Measurements from ENCODE around the gene RNF38.
"Not testable (repeated sequence)": the region's sequence is repeated elsewhere in the genome, so short reads cannot be mapped to it uniquely, and the experiment has no call there.

RNF38 gene

DNA sequence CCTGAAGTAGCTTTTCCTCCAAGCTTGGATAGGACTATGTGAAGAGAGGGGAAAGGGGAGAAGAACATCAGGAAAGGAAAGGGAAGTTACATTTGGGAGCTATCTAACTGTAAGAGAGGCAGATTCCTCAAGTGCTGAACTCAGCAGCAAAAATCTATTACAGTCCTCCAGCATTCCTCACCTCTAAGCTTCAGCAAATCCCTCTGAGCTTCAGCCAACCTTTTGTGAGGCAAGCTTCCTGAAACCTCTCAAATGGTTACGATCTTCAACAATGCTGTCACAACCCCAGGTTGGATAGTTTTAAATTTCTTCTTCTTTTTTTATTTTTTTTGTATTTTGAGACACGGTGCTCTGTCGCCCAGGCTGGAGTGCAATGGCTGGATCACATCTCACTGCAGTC, 2.5 kb upstream of the RNF38 start:
- Histone ChIP-seq H3K9ac (ENCODE audit: low read length) (no peak overlapping the region), H3K36me3 (ENCODE audit: insufficient read depth, low read length) (no peaks in the 10 kb centered on the region), H3K27me3 (ENCODE audit: control insufficient read depth in 1 of 2, insufficient read depth in 2 of 2, low read length in 2 of 2) (no peaks in the 10 kb centered on the region), H3K9me3 (ENCODE audit: low read length) (no peaks in the 10 kb centered on the region), H3K4me3 (ENCODE audit: low read depth in 1 of 2, low read length in 2 of 2) (no peak overlapping the region), H3K4me1 (ENCODE audit: insufficient read depth, low read length) (peaks cover 21% of the 10 kb centered on the region), H3K27ac (ENCODE audit: low read depth, low read length) (no peak overlapping the region)

DNA sequence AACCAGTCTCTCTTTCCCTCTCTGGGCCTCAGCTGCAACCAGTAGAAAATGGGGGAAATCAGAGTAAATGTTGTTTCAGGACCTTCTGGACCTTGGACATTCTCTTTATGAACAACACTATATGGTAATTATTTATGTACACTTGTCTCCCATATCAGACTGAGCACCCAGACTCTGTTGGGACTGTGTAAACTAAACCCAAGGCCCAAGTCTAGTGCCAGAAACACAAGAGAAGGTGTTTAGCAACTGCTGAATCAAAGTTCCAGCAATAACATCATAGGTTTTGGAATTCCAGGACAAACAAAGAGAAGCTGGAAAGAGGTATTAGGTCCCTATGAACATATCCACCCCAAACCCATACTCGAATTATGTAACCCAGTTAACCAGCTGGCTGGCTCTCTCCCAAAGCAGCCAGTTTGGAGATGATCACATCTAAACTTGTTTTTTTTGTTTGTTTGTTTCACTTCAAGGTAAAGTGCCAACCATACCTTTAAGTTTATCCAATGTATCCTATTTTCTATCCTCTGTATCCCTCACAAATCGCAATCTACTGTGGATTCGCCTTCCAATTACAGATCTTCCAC, 1.9 kb upstream of the RNF38 start:
- Histone ChIP-seq H3K36me3 (ENCODE audit: insufficient read depth, low read length) (no peaks in the 10 kb centered on the region), H3K9ac (ENCODE audit: low read length) (no peak overlapping the region), H3K9me3 (ENCODE audit: low read length) (no peaks in the 10 kb centered on the region), H3K4me3 (ENCODE audit: low read depth in 1 of 2, low read length in 2 of 2) (peak overlapping the region in 1 of 2 donors; percentile 90), H3K4me1 (ENCODE audit: insufficient read depth, low read length) (peaks cover 21% of the 10 kb centered on the region), H3K27ac (ENCODE audit: low read depth, low read length) (no peak overlapping the region), H3K27me3 (ENCODE audit: control insufficient read depth in 1 of 2, insufficient read depth in 2 of 2, low read length in 2 of 2) (no peaks in the 10 kb centered on the region)

DNA sequence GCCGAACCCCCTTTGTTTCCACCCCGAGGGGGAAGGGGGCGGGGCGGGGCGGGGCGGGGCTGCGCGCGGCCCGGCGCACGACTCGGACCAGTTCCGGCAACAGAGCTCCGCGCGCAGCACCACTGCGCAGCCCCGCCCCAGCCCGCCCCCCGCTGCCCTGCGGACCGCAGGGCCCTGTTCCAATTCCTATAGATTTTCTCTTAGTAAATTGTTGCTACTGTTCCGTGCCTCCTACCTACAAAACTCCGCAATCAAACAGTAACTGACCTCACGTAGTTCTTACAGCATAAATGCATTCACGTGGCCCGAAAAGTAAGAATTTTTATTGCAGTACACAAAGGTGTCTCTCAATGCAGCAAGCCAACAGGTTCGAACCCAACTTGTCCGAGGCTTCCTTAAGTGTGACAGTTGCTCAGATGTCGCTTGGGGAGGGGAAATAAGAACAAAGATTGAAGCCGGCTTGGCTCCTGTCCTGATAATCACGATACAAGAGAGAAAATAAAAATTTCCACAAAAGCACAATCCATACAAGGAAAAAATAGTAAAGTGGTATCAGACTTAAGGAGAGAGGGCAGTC, 1.2 kb upstream of the RNF38 start:
- H3K27ac ChIP-seq (ENCODE audit: low read depth, low read length), result peak overlapping the region; percentile 91
- H3K9me3 ChIP-seq (ENCODE audit: low read length), result no peaks in the 10 kb centered on the region
- peak overlapping the region; percentile 78 to 90 for H3K4me3 ChIP-seq (ENCODE audit: low read depth in 1 of 2, low read length in 2 of 2)
- H3K9ac ChIP-seq (ENCODE audit: low read length), result peak overlapping the region; percentile 20
- H3K27me3 ChIP-seq (ENCODE audit: control insufficient read depth in 1 of 2, insufficient read depth in 2 of 2, low read length in 2 of 2), result no peaks in the 10 kb centered on the region
- no peaks in the 10 kb centered on the region for H3K36me3 ChIP-seq (ENCODE audit: insufficient read depth, low read length)
- peaks cover 21% of the 10 kb centered on the region for H3K4me1 ChIP-seq (ENCODE audit: insufficient read depth, low read length)

DNA sequence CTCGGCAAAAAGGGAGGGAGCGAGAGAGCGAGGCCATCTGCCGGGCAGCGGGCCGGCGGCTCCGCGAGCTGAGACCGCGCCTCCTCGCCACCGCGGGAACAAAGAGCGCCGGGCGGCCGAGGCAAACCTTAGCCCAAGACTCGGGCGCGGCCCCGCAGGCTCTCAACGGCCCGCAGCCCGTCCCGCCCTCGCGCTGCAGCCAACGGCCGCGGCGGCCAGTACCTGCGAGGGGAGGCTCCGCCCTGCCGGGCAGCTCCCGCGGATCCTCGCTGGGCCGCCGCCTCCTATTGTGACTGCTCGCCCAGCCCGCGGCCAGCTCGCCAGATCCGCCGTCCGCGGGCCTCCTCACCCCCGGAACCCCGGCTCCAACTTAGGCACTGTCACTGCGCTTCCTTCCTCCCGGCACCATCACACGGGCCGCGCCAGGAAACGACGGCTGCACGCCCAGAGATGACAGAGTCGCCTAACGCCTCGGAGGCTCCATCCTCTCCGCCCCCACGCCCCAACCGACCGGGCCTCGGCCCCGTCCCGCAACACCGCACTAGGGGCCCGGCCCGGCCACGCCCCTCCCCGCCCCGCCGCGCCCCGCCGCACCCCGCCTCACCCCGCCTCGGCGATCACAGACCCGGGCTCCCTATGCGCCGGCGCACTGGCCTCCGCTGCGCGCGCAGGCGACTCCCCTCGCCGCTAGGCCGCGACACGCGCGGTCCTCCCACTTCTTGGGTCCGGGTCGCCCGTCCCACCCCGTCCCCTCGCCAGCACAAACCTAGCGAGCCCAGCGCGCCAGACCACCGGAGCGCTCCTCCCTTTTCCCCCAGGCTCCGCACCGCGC, 479 bp upstream of the RNF38 start:
- Histone ChIP-seq H3K27ac (ENCODE audit: low read depth, low read length) (peak overlapping the region; percentile 91), H3K9me3 (ENCODE audit: low read length) (no peaks in the 10 kb centered on the region), H3K9ac (ENCODE audit: low read length) (peak overlapping the region; percentile 45), H3K4me1 (ENCODE audit: insufficient read depth, low read length) (peaks cover 21% of the 10 kb centered on the region), H3K4me3 (ENCODE audit: low read depth in 1 of 2, low read length in 2 of 2) (peak overlapping the region; percentile 78 to 90), H3K36me3 (ENCODE audit: insufficient read depth, low read length) (no peaks in the 10 kb centered on the region), H3K27me3 (ENCODE audit: control insufficient read depth in 1 of 2, insufficient read depth in 2 of 2, low read length in 2 of 2) (no peaks in the 10 kb centered on the region)

DNA sequence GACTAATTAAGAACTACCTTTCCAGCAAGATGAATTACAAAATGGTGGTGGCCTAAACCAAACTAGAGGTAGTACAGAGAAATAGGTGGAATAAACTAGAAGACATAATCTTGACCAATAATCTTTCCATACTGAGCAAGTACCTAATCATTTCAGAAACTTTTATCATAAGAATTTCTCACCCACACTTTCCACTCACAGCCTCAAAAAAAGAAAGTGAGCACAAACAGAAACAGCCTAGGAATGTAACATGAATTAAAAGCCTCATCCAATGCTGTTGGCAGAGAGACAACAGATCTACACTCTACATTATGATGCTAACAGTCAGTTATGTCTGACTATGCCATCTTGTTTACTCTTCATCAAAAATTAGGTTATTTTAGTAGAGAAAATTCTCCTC, 1.3 kb downstream of the RNF38 start:
- H3K36me3 ChIP-seq (ENCODE audit: insufficient read depth, low read length), result no peaks in the 10 kb centered on the region
- no peak overlapping the region for H3K9ac ChIP-seq (ENCODE audit: low read length)
- H3K27ac ChIP-seq (ENCODE audit: low read depth, low read length), result no peak overlapping the region
- peaks cover 25% of the 10 kb centered on the region for H3K4me1 ChIP-seq (ENCODE audit: insufficient read depth, low read length)
- H3K27me3 ChIP-seq (ENCODE audit: control insufficient read depth in 1 of 2, insufficient read depth in 2 of 2, low read length in 2 of 2), result no peaks in the 10 kb centered on the region
- H3K9me3 ChIP-seq (ENCODE audit: low read length), result no peaks in the 10 kb centered on the region
- peak overlapping the region in 1 of 2 donors; percentile 24 for H3K4me3 ChIP-seq (ENCODE audit: low read depth in 1 of 2, low read length in 2 of 2)

DNA sequence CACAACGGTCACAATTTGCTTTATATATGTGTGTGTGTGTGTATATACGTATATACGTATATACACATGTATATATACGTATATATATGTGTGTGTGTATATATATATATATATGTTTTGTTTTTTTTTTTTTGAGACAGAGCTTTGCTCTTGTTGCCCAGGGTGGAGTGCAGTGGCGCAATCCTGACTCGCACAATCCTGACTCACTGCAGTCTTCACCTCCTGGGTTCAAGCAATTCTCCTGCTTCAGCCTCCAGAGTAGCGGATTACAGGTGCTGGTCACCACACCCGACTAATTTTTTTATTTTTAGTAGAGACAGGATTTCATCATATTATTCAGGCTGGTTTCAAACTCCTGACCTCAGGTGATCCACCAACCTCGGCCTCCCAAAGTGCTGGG, 3.1 kb downstream of the RNF38 start:
- H3K27ac ChIP-seq (ENCODE audit: low read depth, low read length), result no peak overlapping the region
- H3K27me3 ChIP-seq (ENCODE audit: control insufficient read depth in 1 of 2, insufficient read depth in 2 of 2, low read length in 2 of 2), result no peaks in the 10 kb centered on the region
- peaks cover 35% of the 10 kb centered on the region for H3K4me1 ChIP-seq (ENCODE audit: insufficient read depth, low read length)
- H3K9me3 ChIP-seq (ENCODE audit: low read length), result no peaks in the 10 kb centered on the region
- H3K36me3 ChIP-seq (ENCODE audit: insufficient read depth, low read length), result no peaks in the 10 kb centered on the region
- H3K9ac ChIP-seq (ENCODE audit: low read length), result no peak overlapping the region
- H3K4me3 ChIP-seq (ENCODE audit: low read depth in 1 of 2, low read length in 2 of 2), result no peak overlapping the region

DNA sequence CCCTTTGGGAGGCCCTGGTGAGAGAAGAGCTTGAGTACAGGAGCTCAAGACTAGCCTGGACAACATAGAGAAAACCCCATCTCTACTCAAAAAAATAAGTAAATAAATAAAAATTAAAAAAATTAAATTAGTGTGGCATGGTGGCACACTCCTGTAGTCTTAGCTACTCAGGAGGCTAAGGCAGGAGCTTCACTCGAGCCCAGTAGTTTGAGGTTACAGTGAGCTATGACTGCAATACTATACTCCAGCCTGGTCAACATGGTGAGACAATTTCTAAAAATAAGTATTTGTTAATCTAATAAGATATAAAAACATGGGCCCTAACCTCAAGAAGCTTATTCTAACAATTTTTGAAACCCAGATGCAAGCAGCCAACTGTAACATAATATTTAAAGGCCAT, 7.6 kb downstream of the RNF38 start:
- Histone ChIP-seq H3K9me3 (ENCODE audit: low read length) (no peaks in the 10 kb centered on the region), H3K4me1 (ENCODE audit: insufficient read depth, low read length) (peaks cover 18% of the 10 kb centered on the region), H3K36me3 (ENCODE audit: insufficient read depth, low read length) (no peaks in the 10 kb centered on the region), H3K27ac (ENCODE audit: low read depth, low read length) (no peak overlapping the region), H3K4me3 (ENCODE audit: low read depth in 1 of 2, low read length in 2 of 2) (no peak overlapping the region), H3K9ac (ENCODE audit: low read length) (no peak overlapping the region), H3K27me3 (ENCODE audit: control insufficient read depth in 1 of 2, insufficient read depth in 2 of 2, low read length in 2 of 2) (no peaks in the 10 kb centered on the region)

DNA sequence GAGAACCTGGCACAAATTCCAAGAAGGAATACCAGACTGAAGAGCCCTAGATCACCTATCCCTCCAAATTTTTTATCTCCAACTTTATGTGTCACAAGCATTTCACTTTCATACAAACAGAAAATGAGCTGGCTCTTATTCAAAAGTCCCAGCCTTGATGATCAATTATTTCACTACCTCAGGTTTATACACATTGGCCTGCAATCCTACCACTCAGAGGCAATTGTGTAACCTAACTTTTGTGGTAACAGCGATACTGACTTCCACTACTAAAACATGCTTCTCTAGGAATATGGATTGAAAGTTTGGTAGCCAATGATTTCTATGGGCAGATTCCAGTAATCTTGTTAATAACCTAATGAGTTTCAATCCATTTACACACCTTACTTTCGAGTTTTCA, 10.5 kb downstream of the RNF38 start:
- no peak overlapping the region for H3K9ac ChIP-seq (ENCODE audit: low read length)
- H3K9me3 ChIP-seq (ENCODE audit: low read length), result no peaks in the 10 kb centered on the region
- no peak overlapping the region for H3K27ac ChIP-seq (ENCODE audit: low read depth, low read length)
- H3K27me3 ChIP-seq (ENCODE audit: control insufficient read depth in 1 of 2, insufficient read depth in 2 of 2, low read length in 2 of 2), result no peaks in the 10 kb centered on the region
- H3K36me3 ChIP-seq (ENCODE audit: insufficient read depth, low read length), result no peaks in the 10 kb centered on the region
- no peak overlapping the region for H3K4me3 ChIP-seq (ENCODE audit: low read depth in 1 of 2, low read length in 2 of 2)
- H3K4me1 ChIP-seq (ENCODE audit: insufficient read depth, low read length), result peaks cover 15% of the 10 kb centered on the region

DNA sequence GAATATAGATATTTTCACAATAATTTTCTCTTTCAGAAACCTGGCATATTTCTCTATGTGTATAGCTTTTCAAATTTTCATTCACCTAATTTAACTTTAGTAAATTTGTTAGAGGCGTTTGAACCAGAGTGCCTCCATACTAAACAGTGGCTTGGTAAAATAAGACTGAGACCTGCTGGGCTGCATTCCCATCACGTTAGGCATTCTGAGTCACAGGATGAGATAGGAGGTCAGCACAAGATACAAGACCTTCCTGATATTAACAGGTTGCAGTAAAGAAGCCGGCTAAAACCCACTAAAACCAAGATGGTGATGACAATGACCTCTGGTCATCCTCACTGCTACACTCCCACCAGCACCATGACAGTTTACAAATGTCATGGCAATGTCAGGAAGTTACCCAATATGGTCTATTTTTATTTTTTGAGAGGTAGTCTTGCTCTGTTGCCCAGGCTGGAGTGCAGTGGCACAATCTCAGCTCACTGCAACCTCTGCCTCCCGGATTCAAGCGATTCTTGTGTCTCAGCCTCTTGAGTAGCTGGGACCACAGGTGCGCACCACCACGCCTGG, 13.6 kb downstream of the RNF38 start:
- H3K27ac ChIP-seq (ENCODE audit: low read depth, low read length); H3K9ac ChIP-seq (ENCODE audit: low read length); H3K4me1 ChIP-seq (ENCODE audit: insufficient read depth, low read length); H3K9me3 ChIP-seq (ENCODE audit: low read length); H3K36me3 ChIP-seq (ENCODE audit: insufficient read depth, low read length); H3K27me3 ChIP-seq (ENCODE audit: control insufficient read depth in 1 of 2, insufficient read depth in 2 of 2, low read length in 2 of 2); H3K4me3 ChIP-seq (ENCODE audit: low read depth in 1 of 2, low read length in 2 of 2): not testable (repeated sequence)

DNA sequence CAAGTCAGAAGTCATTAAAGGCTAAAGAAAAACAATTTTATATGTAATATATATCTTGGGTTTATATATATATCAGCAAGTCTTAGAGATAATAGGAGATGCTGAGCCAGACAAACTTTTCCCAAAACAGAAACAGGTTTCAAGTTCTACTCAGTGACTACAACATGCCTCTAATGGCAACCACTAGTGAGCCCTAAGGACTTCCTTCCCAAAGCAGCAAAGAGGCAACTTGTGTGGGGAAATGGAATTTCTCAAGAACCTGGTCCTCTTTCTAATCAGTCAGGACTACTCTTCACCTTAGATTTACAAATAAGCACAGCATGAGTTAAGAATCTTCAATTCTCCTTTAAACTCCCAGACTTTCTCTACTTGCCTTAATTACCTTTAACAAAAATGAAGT, 17.6 kb downstream of the RNF38 start:
- no peak overlapping the region for H3K27ac ChIP-seq (ENCODE audit: low read depth, low read length)
- no peaks in the 10 kb centered on the region for H3K9me3 ChIP-seq (ENCODE audit: low read length)
- no peak overlapping the region for H3K9ac ChIP-seq (ENCODE audit: low read length)
- H3K4me1 ChIP-seq (ENCODE audit: insufficient read depth, low read length), result peaks cover 7% of the 10 kb centered on the region
- no peaks in the 10 kb centered on the region for H3K36me3 ChIP-seq (ENCODE audit: insufficient read depth, low read length)
- no peak overlapping the region for H3K4me3 ChIP-seq (ENCODE audit: low read depth in 1 of 2, low read length in 2 of 2)
- no peaks in the 10 kb centered on the region for H3K27me3 ChIP-seq (ENCODE audit: control insufficient read depth in 1 of 2, insufficient read depth in 2 of 2, low read length in 2 of 2)

DNA sequence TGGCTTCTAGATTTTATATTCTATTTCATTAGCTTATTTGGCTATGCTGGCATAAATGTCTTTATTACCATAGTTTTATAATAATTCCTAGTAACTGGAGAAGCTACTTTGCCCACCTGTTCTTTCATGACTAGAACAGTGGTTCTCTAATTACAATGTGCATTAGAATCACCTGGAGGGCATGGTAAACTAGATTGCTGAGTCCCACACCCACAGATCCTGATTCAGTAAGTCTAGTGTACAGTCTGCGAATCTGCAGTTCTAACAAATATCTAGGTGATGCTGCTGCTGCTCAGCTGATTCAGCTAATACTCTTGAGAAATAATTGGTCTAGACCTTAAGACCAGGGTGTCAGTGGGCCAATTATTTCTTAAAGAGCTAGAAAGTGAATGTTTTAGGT, 35.5 kb downstream of the RNF38 start:
- Histone ChIP-seq H3K27me3 (ENCODE audit: control insufficient read depth in 1 of 2, insufficient read depth in 2 of 2, low read length in 2 of 2) (no peaks in the 10 kb centered on the region), H3K4me3 (ENCODE audit: low read depth in 1 of 2, low read length in 2 of 2) (no peak overlapping the region), H3K9ac (ENCODE audit: low read length) (no peak overlapping the region), H3K36me3 (ENCODE audit: insufficient read depth, low read length) (peaks cover 17% of the 10 kb centered on the region), H3K27ac (ENCODE audit: low read depth, low read length) (no peak overlapping the region), H3K4me1 (ENCODE audit: insufficient read depth, low read length) (no peaks in the 10 kb centered on the region), H3K9me3 (ENCODE audit: low read length) (no peaks in the 10 kb centered on the region)

Data from muscle layer of colon (tissue), 2 donors.